Sigmoid colon (tissue), 4 donors: Measurements from ENCODE around the gene SLC9A9.
"Not testable (repeated sequence)": the region's sequence is repeated elsewhere in the genome, so short reads cannot be mapped to it uniquely, and the experiment has no call there.

Experiments
- CTCF ChIP-seq, 4 experiments: fragments of 450-650 bp in 3 of 4; fragments of 200-600 bp in 1 of 4; IDR thresholded peaks; one replicate each; pipeline ENCODE4 v1.5.1; 2016 to 2019; ENCODE audit warnings: antibody characterized with exemption in 4 of 4, mild to moderate bottlenecking in 3 of 4, moderate library complexity in 2 of 4
- EP300 ChIP-seq, 4 donors: sonication (generic); formaldehyde crosslinking; IDR thresholded peaks; one replicate each; pipeline ENCODE4 v1.6.1; 2017; ENCODE audit warnings: antibody characterized with exemption in 4 of 4
- POLR2A ChIP-seq, 2 donors: fragments of 450-650 bp; IDR thresholded peaks; one replicate each; pipeline ENCODE4 v1.6.1; 2016; ENCODE audit warnings: antibody characterized with exemption in 2 of 2, mild to moderate bottlenecking in 2 of 2, moderate library complexity in 2 of 2
- POLR2AphosphoS5 ChIP-seq, 4 donors: sonication (generic); formaldehyde crosslinking; IDR thresholded peaks; one replicate each; pipeline ENCODE4 v1.6.1; 2017; ENCODE audit warnings: antibody characterized with exemption in 4 of 4

GRCh38 chr3:143431298-143431697, 417.0 kb downstream of the SLC9A9 start:
- not testable (repeated sequence) for TF ChIP-seq POLR2AphosphoS5, CTCF, EP300, POLR2A (IDR thresholded peaks at IDR 0.05)
